ENCODE results near the gene ESR1. TPM values are rescaled to one million over a fixed set of nuclear protein-coding genes. Genes with fewer than 3 reads are reported as not detected.

ESR1 gene
- total and polyA plus RNA-seq, 2 donors (not counting 3 experiments of a cell fraction or from before 2014, with no cell fraction given), result 0.01 TPM; not detected in 1

- H3K27ac ChIP-seq (ENCODE audit: insufficient read depth, low read depth, low read length), result no peak overlapping the region
- no peaks in the 10 kb centered on the region for H3K36me3 ChIP-seq (ENCODE audit: control insufficient read depth in 2 of 2, extremely low read depth in 1 of 2, insufficient read depth in 2 of 2, low read length in 2 of 2)
- H3K27me3 ChIP-seq (ENCODE audit: control insufficient read depth in 2 of 2, insufficient read depth in 2 of 2, low read length in 2 of 2), result no peaks in the 10 kb centered on the region
- POLR2A ChIA-PET, result no interaction called here
- FAIRE-seq (no peak), DNase-seq (ENCODE audit: low read depth, low spot score) (no peak)
- H3K9ac ChIP-seq (replicated peaks; ENCODE audit: extremely low read depth, insufficient read depth, low read length), result no peak overlapping the region
- H3K79me2 ChIP-seq (ENCODE audit: control insufficient read depth, insufficient read depth, low read length), result no peaks in the 10 kb centered on the region
- intact Hi-C loops (cut with micrococcal nuclease), result no loop called here
- H3K4me3 ChIP-seq (replicated peaks in 1 of 3; ENCODE audit: insufficient read depth in 1 of 3, low read depth in 1 of 3, low read length in 3 of 3), result no peak overlapping the region
- CTCF ChIA-PET, result no interaction called here
- H3K4me1 ChIP-seq (ENCODE audit: control insufficient read depth, extremely low read depth, insufficient read depth, low read length), result no peaks in the 10 kb centered on the region
- dilution Hi-C loops (cut with MboI; ENCODE audit: extremely low pct_ligation_motif_present, low sequenced_read_pairs), result no loop called here
- TF ChIP-seq JUN (IDR thresholded peaks at IDR 0.05; ENCODE audit: borderline replicate concordance, insufficient read depth, insufficient read length, low read depth) (no peak), CTCF (IDR thresholded peaks at IDR 0.05; ENCODE audit: extremely low read depth in 1 of 2, insufficient read depth in 1 of 2, low read depth in 1 of 2, low read length in 2 of 2) (no peak), GATA2 (IDR thresholded peaks at IDR 0.05; ENCODE audit: insufficient read depth, insufficient read length, low read depth, low read length) (no peak), POLR2A (IDR thresholded peaks at IDR 0.05; ENCODE audit: low read depth, low read length) (no peak), FOS (IDR thresholded peaks at IDR 0.05; ENCODE audit: borderline replicate concordance, insufficient read depth, low read length) (no peak), EZH2 (IDR thresholded peaks at IDR 0.05; ENCODE audit: borderline replicate concordance, low read depth, low read length, severe bottlenecking) (no peak), POLR2AphosphoS5 (IDR thresholded peaks at IDR 0.05; ENCODE audit: insufficient read depth, low read depth, low read length) (no peak), MYC (IDR thresholded peaks at IDR 0.05; ENCODE audit: low read depth, low read length) (no peak)
- TF ChIP-seq, protein P1, sequence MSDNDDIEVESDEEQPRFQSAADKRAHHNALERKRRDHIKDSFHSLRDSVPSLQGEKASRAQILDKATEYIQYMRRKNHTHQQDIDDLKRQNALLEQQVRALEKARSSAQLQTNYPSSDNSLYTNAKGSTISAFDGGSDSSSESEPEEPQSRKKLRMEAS (IDR thresholded peaks at IDR 0.05; ENCODE audit: insufficient read depth, insufficient read length), result no peak
- no peaks in the 10 kb centered on the region for H3K9me3 ChIP-seq (replicated peaks; ENCODE audit: control insufficient read depth, insufficient read depth, low read length)
- H3K9me1 ChIP-seq (replicated peaks; ENCODE audit: control insufficient read depth, extremely low read depth, insufficient read depth, low read length), result no peaks in the 10 kb centered on the region
- H2AFZ ChIP-seq (ENCODE audit: low read depth, low read length), result no peak overlapping the region
- H4K20me1 ChIP-seq (replicated peaks; ENCODE audit: control insufficient read depth, extremely low read depth, insufficient read depth, low read length), result no peaks in the 10 kb centered on the region
- BruUV-seq (replicated peaks), result no TSS peak
- no peak overlapping the region for H3K4me2 ChIP-seq (ENCODE audit: insufficient read depth, low read length)
These were observed 62.9 kb downstream of the ESR1 start for GRCh38 chr6:151870375-151870774.
